Measurements from ENCODE around the gene ZNF418.
A peak's percentile ranks its signal among the peaks of the same experiment; 100 is the strongest.

ZNF418 gene

GRCh38 chr19:57888560-57889231, 46.5 kb downstream of the ZNF418 start, which contains the start of gene ZNF814:
TSS of gene ZNF814 (minus strand) at chr19:57889037. CDS start at chr19:57888802, 235 bp downstream.
- DNase-seq (ENCODE audit: low read depth), result peak; percentile 89

- DNase-seq (ENCODE audit: low read depth), result no peak
Measured at GRCh38 chr19:57888107-57888559, 47.1 kb downstream of the ZNF418 start.

- DNase-seq (ENCODE audit: low read depth), result peak; percentile 88
Measured at GRCh38 chr19:57887195-57887941, 47.8 kb downstream of the ZNF418 start.

- no peak for DNase-seq (ENCODE audit: low read depth)
Measured at GRCh38 chr19:57886046-57886445, 49.2 kb downstream of the ZNF418 start.

- peak; percentile 31 for DNase-seq (ENCODE audit: low read depth)
Measured at GRCh38 chr19:57873883-57874799, 61.1 kb downstream of the ZNF418 start.

- peak; percentile 29 for DNase-seq (ENCODE audit: low read depth)
Measured at GRCh38 chr19:57872450-57872849, 62.8 kb downstream of the ZNF418 start.
